GM12892 (cell line): Measurements from ENCODE around the gene DAAM1.

Source experiments
- POLR2A ChIP-seq: IDR thresholded peaks from 2 replicates; pipeline ENCODE4 v1.6.1; 2011; ENCODE audit warnings: low read depth, low read length, control low read depth
- POLR2AphosphoS5 ChIP-seq: IDR thresholded peaks from 2 replicates; pipeline ENCODE4 v1.6.1; 2011; ENCODE audit warnings: low read depth, low read length, control low read depth
- TAF1 ChIP-seq: IDR thresholded peaks from 2 replicates; pipeline ENCODE4 v1.6.1; 2011; ENCODE audit warnings: low read depth, mild to moderate bottlenecking, control low read depth, low read length, borderline replicate concordance

DNA sequence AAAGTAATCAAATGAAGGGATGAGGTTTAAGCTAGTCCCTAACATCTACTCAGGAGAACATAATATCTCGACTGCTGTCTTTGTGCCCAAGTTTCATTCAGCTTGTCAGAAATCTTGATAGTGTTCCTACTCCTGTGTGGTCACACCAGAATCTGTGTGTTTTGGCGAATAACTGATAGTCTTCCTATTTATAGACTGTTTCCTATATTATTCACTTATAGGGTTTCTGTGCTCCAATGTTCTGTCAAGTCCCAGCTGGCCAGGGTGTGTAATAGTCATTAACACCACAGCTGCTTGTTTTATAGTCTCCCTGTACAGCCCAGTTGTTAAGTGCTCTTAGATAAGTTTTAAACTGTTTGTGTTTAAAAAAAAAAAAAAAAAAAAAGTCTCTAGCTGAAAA, 230.8 kb downstream of the DAAM1 start:
- TF ChIP-seq POLR2AphosphoS5 = no peak
- no peak for TF ChIP-seq TAF1
- TF ChIP-seq POLR2A = no peak
